Measurements from ENCODE around the gene MAGED1. TPM values are rescaled to one million over a fixed set of nuclear protein-coding genes. Genes with fewer than 3 reads are reported as not detected.

Gene MAGED1
- total and polyA plus RNA-seq, 2 of the 8 experiments (the other 6 are each of a cell fraction or from before 2014, with no cell fraction given) = 91.0 to 91.1 TPM

GRCh38 chrX:51878056-51878455 lies 15.4 kb upstream of the MAGED1 start (continued):
- TF ChIP-seq, protein P1, sequence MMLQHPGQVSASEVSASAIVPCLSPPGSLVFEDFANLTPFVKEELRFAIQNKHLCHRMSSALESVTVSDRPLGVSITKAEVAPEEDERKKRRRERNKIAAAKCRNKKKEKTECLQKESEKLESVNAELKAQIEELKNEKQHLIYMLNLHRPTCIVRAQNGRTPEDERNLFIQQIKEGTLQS (IDR thresholded peaks at IDR 0.05; ENCODE audit: insufficient read depth, low read depth, low read length) = no peak
- TF ChIP-seq KDM4A (IDR thresholded peaks at IDR 0.05; ENCODE audit: low read depth, low read length, severe bottlenecking) (no peak), JUND (IDR thresholded peaks at IDR 0.05; ENCODE audit: low read length) (no peak), SRF (IDR thresholded peaks at IDR 0.05; ENCODE audit: low read depth, low read length) (no peak), CHD1 (IDR thresholded peaks at IDR 0.05; ENCODE audit: low read depth, low read length) (no peak), TAF7 (optimal IDR thresholded peaks at IDR 0.05; ENCODE audit: borderline replicate concordance, low read depth, low read length) (no peak)

All from H1 (cell line).